NCI-H2196 treated with DMSO at 0.1 percent for 48 hours (cell line): ENCODE measurements around the gene DNM1.

Experiments used
- DNase-seq: peaks from one replicate; lab custom pipeline; 2025; ENCODE audit not compliant: unreplicated experiment; lab: John Stamatoyannopoulos, UW

DNM1 gene

DNA sequence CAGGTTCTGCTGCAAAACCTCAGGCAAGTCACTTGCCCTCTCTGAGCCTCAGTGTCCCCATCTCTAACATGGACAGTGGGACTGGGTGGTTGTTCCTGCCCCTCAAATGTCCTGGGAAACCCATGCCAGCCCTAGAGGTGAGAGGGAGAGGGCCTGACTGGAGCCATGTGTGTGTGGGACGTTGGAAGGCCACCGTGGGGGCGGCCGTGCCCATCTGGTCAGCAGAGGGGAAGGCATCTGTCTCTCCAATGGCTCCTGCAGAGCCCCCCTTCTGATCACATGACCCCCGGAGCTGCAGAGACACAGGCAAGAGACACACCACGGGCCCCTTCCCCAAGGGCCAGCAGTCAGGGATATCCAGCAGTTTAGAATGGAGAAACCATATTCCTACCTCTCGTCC lies 1.7 kb downstream of the DNM1 start:
- DNase-seq, result no peak

- no peak for DNase-seq
Measured at GRCh38 chr9:128205296-128205944, 2.2 kb downstream of the DNM1 start.

- no peak for DNase-seq
Measured at GRCh38 chr9:128206484-128206883, 3.3 kb downstream of the DNM1 start.

DNA sequence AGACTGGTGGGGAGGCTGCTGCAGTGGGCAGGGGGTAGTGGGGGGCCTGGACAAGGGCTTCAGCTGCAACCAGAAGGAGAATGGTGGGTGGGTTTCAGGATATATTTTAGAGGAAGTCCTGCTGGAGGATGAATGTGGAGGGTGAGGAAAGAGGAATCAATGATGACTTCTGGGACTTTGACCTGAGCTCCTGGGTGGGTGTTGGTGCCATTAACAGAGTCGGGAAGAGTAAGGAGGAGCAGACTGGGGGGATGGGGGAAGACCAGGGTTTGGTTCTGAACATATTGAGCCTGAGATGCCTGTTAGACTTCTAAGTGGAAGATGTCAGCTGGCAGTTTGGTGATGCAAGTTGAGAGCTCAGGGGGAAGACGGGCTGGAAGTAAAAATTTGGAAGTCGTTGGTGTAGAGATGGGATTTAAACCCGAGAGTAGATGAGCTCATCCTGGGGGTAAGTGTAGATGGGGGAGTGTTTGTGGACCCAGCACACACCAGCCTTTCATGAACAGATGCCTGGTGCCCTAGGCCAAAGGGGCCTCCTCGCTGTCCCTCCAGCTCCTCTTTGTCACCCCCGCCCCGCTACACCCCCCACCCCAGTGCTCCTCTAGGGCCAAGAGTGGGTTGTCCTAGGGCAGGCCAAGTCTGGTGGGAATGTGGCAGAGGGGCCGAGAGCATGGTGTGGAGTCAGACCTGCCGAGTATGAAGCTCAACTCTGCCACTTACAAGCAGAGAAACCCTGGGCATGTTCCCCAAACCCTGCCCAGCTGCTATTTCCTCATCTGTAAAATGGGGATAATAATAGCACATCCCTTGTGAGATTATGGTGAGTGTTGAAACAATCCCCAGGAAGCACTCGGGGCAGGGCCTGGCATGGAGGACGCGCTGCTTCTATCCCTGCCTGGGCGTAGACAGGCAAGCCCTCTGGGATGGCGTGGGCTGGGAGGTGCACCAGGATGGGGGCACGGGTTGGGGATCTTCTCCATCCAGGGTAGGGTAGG lies 4.0 kb downstream of the DNM1 start:
- DNase-seq, result no peak

- DNase-seq, result no peak
Measured at GRCh38 chr9:128208386-128208785, 5.2 kb downstream of the DNM1 start.

- DNase-seq, result no peak
Measured at GRCh38 chr9:128208946-128209669, 5.9 kb downstream of the DNM1 start.

DNA sequence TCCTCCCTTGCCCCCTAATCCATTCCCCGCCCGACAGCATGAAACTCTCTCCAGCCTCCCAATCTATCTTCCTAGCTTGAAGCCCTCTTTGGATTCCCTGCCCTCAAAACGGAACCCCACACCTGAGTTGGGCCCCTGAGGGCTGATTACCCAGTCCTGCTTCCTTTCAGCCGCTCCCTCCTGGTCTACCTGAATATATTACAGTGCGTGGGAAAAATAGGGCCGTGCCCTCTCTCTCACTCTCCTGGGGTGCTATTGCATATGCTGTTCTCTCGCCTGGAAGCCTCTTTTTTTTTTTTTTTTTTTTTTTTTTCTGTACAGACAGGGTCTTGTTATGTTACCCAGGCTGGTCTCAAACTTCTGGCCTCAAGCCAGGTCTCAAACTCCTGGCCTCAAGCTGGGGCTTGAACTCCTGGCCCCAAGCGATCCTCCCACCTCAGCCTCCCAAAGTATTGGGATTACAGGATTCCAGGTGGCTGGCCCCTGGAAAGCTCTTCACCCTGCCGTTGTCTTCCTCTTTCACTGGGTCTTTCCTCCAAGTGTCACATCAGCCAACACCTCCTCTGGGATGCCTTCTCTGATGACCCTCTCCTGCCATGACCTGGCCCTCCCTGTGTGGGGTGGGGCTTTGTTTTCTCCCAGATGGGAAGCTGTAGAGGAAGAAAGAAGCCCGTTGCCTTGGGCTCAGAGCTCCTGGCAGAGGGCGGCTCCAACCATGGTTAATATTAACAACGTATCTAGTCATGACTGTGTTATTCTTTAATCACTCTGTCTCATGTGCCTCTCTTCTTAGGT lies 8.2 kb downstream of the DNM1 start:
- no peak for DNase-seq

GRCh38 chr9:128211981-128212281 lies 8.8 kb downstream of the DNM1 start:
- DNase-seq, result no peak

GRCh38 chr9:128213746-128214497 lies 10.7 kb downstream of the DNM1 start:
- no peak for DNase-seq

DNA sequence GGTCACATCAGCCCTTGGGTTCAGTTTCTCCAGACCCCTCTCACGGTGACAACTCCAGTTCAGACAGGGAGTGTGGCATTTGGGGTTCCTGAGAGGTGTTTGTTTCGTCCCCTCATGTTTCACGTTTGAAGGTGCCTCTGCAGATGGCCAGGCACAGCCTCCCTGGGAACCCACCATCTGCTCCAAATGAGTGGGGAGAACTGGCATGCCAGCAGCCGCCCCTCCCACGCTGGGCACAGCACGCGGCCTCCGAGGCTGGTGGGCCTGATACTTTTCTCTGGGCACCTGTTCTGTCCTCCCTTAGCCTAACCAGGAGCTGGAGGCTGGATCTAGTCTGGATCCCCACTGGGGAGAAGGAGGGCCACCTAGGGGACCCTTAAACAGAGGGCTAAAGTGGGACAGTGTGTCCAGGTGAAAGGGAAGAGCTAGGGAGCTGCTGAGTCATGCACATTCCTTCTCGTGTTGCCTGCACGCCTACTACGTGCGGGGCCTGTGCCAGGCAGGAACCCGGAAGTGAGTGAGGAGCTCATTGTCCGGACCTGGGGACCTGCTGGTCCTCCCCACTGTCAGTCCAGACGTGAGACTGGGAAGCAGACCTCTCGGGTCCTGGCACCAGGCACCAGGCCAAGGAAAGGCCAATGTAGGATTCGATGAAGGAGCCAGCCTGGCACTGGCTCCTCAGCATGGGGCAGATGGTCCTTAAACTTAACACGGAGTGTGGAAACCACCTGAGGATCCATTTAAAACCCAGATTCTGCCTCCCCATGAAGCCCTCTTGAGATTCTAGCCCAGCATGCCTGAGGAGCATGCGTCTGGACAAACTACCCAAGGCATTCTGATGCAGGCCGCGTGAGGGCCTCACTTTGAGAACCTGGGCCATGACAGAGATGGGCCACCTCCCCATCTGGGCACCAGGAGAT lies 11.7 kb downstream of the DNM1 start:
- DNase-seq, result no peak

GRCh38 chr9:128215491-128216409 lies 12.6 kb downstream of the DNM1 start:
- DNase-seq, result no peak

DNA sequence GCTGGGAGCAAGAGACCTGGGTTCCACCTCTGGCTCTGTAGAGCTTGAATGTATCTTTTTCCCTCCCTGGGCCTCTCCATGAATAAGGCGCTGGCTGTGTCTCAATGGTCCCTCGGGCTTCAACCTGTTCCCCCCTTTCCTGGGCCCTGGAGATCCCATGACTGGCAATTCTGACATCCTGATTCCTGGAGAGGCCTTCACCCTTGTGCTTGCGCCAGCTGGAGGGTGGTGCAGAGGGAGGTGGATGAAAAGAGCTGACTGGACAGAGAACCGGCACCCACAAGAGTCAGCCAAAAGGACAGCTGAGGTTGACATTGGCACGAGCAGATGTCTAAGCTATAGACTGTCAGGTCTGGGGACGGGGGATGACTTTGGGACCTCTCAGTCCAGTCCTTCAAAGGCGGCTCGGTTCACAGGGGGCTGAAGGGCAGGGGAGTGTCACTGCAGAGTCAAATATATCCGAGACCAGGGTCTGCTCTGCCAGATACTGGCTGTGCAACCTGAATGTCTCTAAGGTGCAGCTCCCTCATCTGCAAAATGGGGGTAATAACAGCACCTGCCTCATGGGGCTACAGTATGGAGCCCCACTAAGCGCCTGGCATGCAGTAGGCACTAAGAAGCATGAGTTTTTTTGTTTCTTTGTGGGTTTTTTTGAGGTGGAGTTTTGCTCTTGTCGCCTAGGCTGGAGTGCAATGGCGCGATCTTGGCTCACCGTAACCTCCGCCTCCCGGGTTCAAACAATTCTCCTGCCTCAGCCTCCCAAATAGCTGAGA lies 13.8 kb downstream of the DNM1 start:
- DNase-seq, result no peak

- DNase-seq, result no peak
Measured at GRCh38 chr9:128218172-128218517, 15.0 kb downstream of the DNM1 start.

GRCh38 chr9:128218518-128219389 lies 15.6 kb downstream of the DNM1 start:
- peak; percentile 95 for DNase-seq

- no peak for DNase-seq
Measured at GRCh38 chr9:128219831-128220230, 16.7 kb downstream of the DNM1 start.

DNA sequence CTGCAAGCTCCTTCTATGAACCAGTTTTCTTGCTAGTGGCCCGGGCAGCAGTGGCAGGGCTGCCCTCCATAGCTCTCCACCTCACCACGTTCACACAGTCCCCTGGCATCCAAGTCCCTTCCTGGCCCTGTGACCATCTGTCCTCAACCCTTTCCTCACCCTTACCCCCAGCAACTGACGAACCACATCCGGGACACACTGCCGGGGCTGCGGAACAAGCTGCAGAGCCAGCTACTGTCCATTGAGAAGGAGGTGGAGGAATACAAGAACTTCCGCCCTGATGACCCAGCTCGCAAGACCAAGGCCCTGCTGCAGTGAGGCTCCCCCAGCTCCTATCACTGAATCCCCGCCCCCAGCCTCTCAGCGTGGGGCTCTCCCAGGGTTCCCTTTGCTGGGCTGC lies 18.8 kb downstream of the DNM1 start:
- no peak for DNase-seq
